H1 (cell line): Measurements from ENCODE around the gene TET1. TPM values are rescaled to one million over a fixed set of nuclear protein-coding genes. Genes with fewer than 3 reads are reported as not detected.

Experiments
- BCL11A ChIP-seq, 2 experiments: IDR thresholded peaks; one replicate each; pipeline ENCODE4 v1.6.1; 2011; ENCODE audit warnings: low read depth in 2 of 2, low read length in 2 of 2, mild to moderate bottlenecking in 2 of 2
- CREB1 ChIP-seq: IDR thresholded peaks from 2 replicates; pipeline ENCODE4 v1.6.1; 2012; ENCODE audit warnings: inconsistent platforms
- NANOG ChIP-seq: IDR thresholded peaks from 2 replicates; pipeline ENCODE4 v1.6.1; 2011; ENCODE audit warnings: low read length, low read depth, mild to moderate bottlenecking, inconsistent platforms; ENCODE audit not compliant: insufficient read depth, poor library complexity, severe bottlenecking
- POU5F1 ChIP-seq: IDR thresholded peaks from 2 replicates; pipeline ENCODE4 v1.6.1; 2011; ENCODE audit warnings: low read depth, mild to moderate bottlenecking, low read length, moderate library complexity
- SUZ12 ChIP-seq: fragments of 200-600 bp; sonication (generic); IDR thresholded peaks from 2 replicates; pipeline ENCODE4 v1.6.1; 2012; ENCODE audit warnings: mild to moderate bottlenecking, inconsistent platforms, low read length, moderate library complexity, mixed read lengths
- polyA plus RNA-seq, 7 experiments: library from polyadenylated mRNA; depleted of rRNA in 3 of 7; stranded (reverse) in 5 of 7; unstranded in 2 of 7; fragments of >200 nt in 5 of 7; fragments of 200-250 nt in 2 of 7; gene quantifications; 1 replicate in 5 of 7; 2 replicates in 1 of 7; 4 replicates in 1 of 7; pipeline versions ENCODE4 v1.2.1 to v1.2.3, GENCODE V29; 2011 to 2013; ENCODE audit warnings: missing spikeins in 2 of 7, mixed read lengths in 2 of 7
- total RNA-seq: library from RNA; stranded (reverse); fragmentation: NEBNext Ultra II Directional; extraction: Animal tissue kit (Norgen Biotek cat#: 25700); gene quantifications from 2 replicates; pipeline ENCODE4 v1.2.1, GENCODE V29; 2021

Gene TET1
- total and polyA plus RNA-seq, 2 of the 8 experiments (the other 6 are each of a cell fraction or from before 2014, with no cell fraction given): 15.2 to 69.3 TPM

- no peak for TF ChIP-seq NANOG
- no peak for TF ChIP-seq POU5F1
- no peak for TF ChIP-seq SUZ12
- TF ChIP-seq BCL11A (IDR thresholded peaks at IDR 0.05; ENCODE audit: low read depth in 2 of 2, low read length in 2 of 2): no peak
- TF ChIP-seq CREB1: no peak
These were observed 140.1 kb downstream of the TET1 start (continued) for GRCh38 chr10:68700197-68700596.
